SK-N-SH (cell line): ENCODE data around the gene FIBP. TPM values are rescaled to one million over a fixed set of nuclear protein-coding genes. Genes with fewer than 3 reads are reported as not detected.
A peak's percentile ranks its signal among the peaks of the same experiment; 100 is the strongest.

Experiments used
- CTCF ChIA-PET: fragments of 300-600, 350-600 bp; formaldehyde crosslinking; extraction: SDS; loops from one replicate; lab custom pipeline; 2021; lab: Yijun Ruan, JAX
- POLR2A ChIA-PET: fragments of 350-600 bp; sonication (Branson Sonifier 250); formaldehyde crosslinking; extraction: SDS; loops from one replicate; lab custom pipeline; 2020; ENCODE audit warnings: antibody characterized with exemption, inconsistent platforms; lab: Yijun Ruan, JAX
- DNase-seq: peaks from one replicate; pipeline ENCODE4 v3.0.0; 2012
- H2AFZ ChIP-seq: fragments of 200-600 bp; sonication (generic); 2 replicates; pipeline ENCODE4 v1.8.1; 2016; ENCODE audit warnings: antibody characterized with exemption, mild to moderate bottlenecking, low read depth
- H3F3A ChIP-seq: fragments of 200-600 bp; sonication (generic); replicated peaks from 2 replicates; pipeline ENCODE3; 2016; ENCODE audit warnings: antibody characterized with exemption, mild to moderate bottlenecking; ENCODE audit not compliant: insufficient read depth
- H3K27ac ChIP-seq, 2 experiments: fragments of 200-500 bp in 1 of 2; fragments of 200-600 bp in 1 of 2; sonication (Bioruptor generic) in 1 of 2; sonication (generic), shearing (Covaris generic) in 1 of 2; 2 replicates each; pipeline versions ENCODE4 v1.5.1 to v1.6.1; 2014 to 2016; ENCODE audit warnings: low read depth in 2 of 2, inconsistent platforms in 1 of 2, low read length in 1 of 2, mild to moderate bottlenecking in 1 of 2, mixed read lengths in 1 of 2
- H3K27me3 ChIP-seq: fragments of 200-600 bp; sonication (generic), shearing (Covaris generic); 2 replicates; pipeline ENCODE4 v1.6.1; 2016; ENCODE audit warnings: mixed run types; ENCODE audit not compliant: insufficient read depth
- H3K36me3 ChIP-seq, 2 experiments: fragments of 200-500 bp in 1 of 2; fragments of 200-600 bp in 1 of 2; sonication (Bioruptor generic) in 1 of 2; sonication (generic) in 1 of 2; replicated peaks in 1 of 2; 2 replicates each; pipeline versions ENCODE3 to v1.5.1; 2014 to 2016; ENCODE audit warnings: low read length in 1 of 2, mild to moderate bottlenecking in 1 of 2; ENCODE audit not compliant: insufficient read depth in 2 of 2, control insufficient read depth in 1 of 2
- H3K4me1 ChIP-seq, 2 experiments: fragments of 200-500 bp in 1 of 2; fragments of 200-600 bp in 1 of 2; sonication (Bioruptor generic) in 1 of 2; sonication (generic), shearing (Covaris generic) in 1 of 2; 2 replicates each; pipeline versions ENCODE4 v1.5.1 to v1.6.1; 2014 to 2016; ENCODE audit warnings: low read depth in 1 of 2, low read length in 1 of 2, mixed run types in 1 of 2; ENCODE audit not compliant: insufficient read depth in 2 of 2, control insufficient read depth in 1 of 2
- H3K4me2 ChIP-seq: fragments of 200-600 bp; sonication (generic), shearing (Covaris generic); 2 replicates; pipeline ENCODE4 v1.6.1; 2017; ENCODE audit warnings: mixed run types
- H3K4me3 ChIP-seq, 2 experiments: fragments of 200-500 bp in 1 of 2; fragments of 200-600 bp in 1 of 2; sonication (Bioruptor generic) in 1 of 2; sonication (generic), shearing (Covaris generic) in 1 of 2; 2 replicates each; pipeline versions ENCODE4 v1.5.1 to v1.8.1; 2014 to 2016; ENCODE audit warnings: low read depth in 2 of 2, inconsistent platforms in 1 of 2, low read length in 1 of 2, mild to moderate bottlenecking in 1 of 2, mixed read lengths in 1 of 2, moderate library complexity in 1 of 2
- H3K79me2 ChIP-seq: fragments of 200-600 bp; sonication (generic); 2 replicates; pipeline ENCODE4 v1.8.1; 2017; ENCODE audit warnings: mild to moderate bottlenecking; ENCODE audit not compliant: insufficient read depth
- H3K9ac ChIP-seq: fragments of 200-600 bp; sonication (generic); 2 replicates; pipeline ENCODE4 v1.6.1; 2017; ENCODE audit warnings: mixed run types
- H3K9me2 ChIP-seq: fragments of 200-600 bp; sonication (generic); 2 replicates; pipeline ENCODE4 v1.6.1; 2017; ENCODE audit warnings: mixed run types
- H3K9me3 ChIP-seq: fragments of 200-600 bp; sonication (generic); 2 replicates; pipeline ENCODE4 v1.6.1; 2017; ENCODE audit warnings: mixed run types, mild to moderate bottlenecking, moderate library complexity
- H4K20me1 ChIP-seq: fragments of 200-600 bp; sonication (generic); 2 replicates; pipeline ENCODE4 v1.6.1; 2017; ENCODE audit warnings: mild to moderate bottlenecking, mixed run types; ENCODE audit not compliant: insufficient read depth
- EP300 ChIP-seq, 2 experiments: IDR thresholded peaks; 2 replicates each; pipeline versions ENCODE4 v1.4.0 to v1.6.1; 2012; ENCODE audit warnings: borderline replicate concordance in 1 of 2, low read depth in 1 of 2, low read length in 1 of 2
- EZH2phosphoT487 ChIP-seq: fragments of 200-600 bp; sonication (generic); IDR thresholded peaks from 2 replicates; pipeline ENCODE4 v1.6.1; 2017; ENCODE audit warnings: low read depth, mixed run types, mild to moderate bottlenecking, antibody characterized with exemption, moderate library complexity, borderline replicate concordance
- FOSL2 ChIP-seq: IDR thresholded peaks from 2 replicates; pipeline ENCODE4 v1.4.0; 2012; ENCODE audit warnings: low read depth, mild to moderate bottlenecking, moderate library complexity, borderline replicate concordance
- FOXJ3 ChIP-seq: sonication (generic); formaldehyde crosslinking; IDR thresholded peaks from 2 replicates; pipeline ENCODE4 v1.5.1; 2020; ENCODE audit warnings: mild to moderate bottlenecking, missing genetic modification reagents
- FOXM1 ChIP-seq: IDR thresholded peaks from 2 replicates; pipeline ENCODE4 v1.4.0; 2012; ENCODE audit warnings: low read depth, mild to moderate bottlenecking
- GABPA ChIP-seq: IDR thresholded peaks from 2 replicates; pipeline ENCODE4 v1.4.0; 2012; ENCODE audit warnings: low read depth, mild to moderate bottlenecking
- IRF3 ChIP-seq: fragments of 150-350 bp; IDR thresholded peaks from 2 replicates; pipeline ENCODE4 v1.6.1; 2016; ENCODE audit warnings: mild to moderate bottlenecking, low read depth, low read length
- JUND ChIP-seq: IDR thresholded peaks from 2 replicates; pipeline ENCODE4 v1.4.0; 2012
- MXI1 ChIP-seq: IDR thresholded peaks from 2 replicates; pipeline ENCODE4 v1.6.1; 2012; ENCODE audit warnings: mild to moderate bottlenecking, low read depth, low read length, improper control_type of control experiment
- NFIC ChIP-seq: IDR thresholded peaks from 2 replicates; pipeline ENCODE4 v1.4.0; 2012; ENCODE audit warnings: borderline replicate concordance
- NRF1 ChIP-seq: IDR thresholded peaks from 2 replicates; pipeline ENCODE4 v1.6.1; 2012; ENCODE audit warnings: low read depth, mild to moderate bottlenecking, low read length
- PBX3 ChIP-seq: IDR thresholded peaks from 2 replicates; pipeline ENCODE4; 2012
- POLR2AphosphoS5 ChIP-seq: IDR thresholded peaks from 2 replicates; pipeline ENCODE4 v1.6.1; 2012; ENCODE audit warnings: low read depth, low read length
- RCOR1 ChIP-seq: fragments of 150-350 bp; IDR thresholded peaks from 2 replicates; pipeline ENCODE4 v1.6.1; 2017; ENCODE audit warnings: antibody characterized with exemption, low read length
- REST ChIP-seq: IDR thresholded peaks from 2 replicates; pipeline ENCODE4 v1.6.1; 2012; ENCODE audit warnings: mild to moderate bottlenecking, low read depth, low read length, moderate library complexity
- RFX5 ChIP-seq: IDR thresholded peaks from 2 replicates; pipeline ENCODE4 v1.6.1; 2012; ENCODE audit warnings: mild to moderate bottlenecking, improper control_type of control experiment, low read length
- RXRA ChIP-seq: IDR thresholded peaks from 2 replicates; pipeline ENCODE4 v1.4.0; 2012; ENCODE audit warnings: low read depth, mild to moderate bottlenecking, borderline replicate concordance
- SMC3 ChIP-seq: IDR thresholded peaks from 2 replicates; pipeline ENCODE4 v1.6.1; 2012; ENCODE audit warnings: low read depth, low read length, improper control_type of control experiment
- TAF1 ChIP-seq: IDR thresholded peaks from 2 replicates; pipeline ENCODE4 v1.6.1; 2012; ENCODE audit warnings: low read depth, mild to moderate bottlenecking, low read length, moderate library complexity, borderline replicate concordance
- TCF12 ChIP-seq: IDR thresholded peaks from 2 replicates; pipeline ENCODE4 v1.4.0; 2012
- YY1 ChIP-seq: IDR thresholded peaks from 2 replicates; pipeline ENCODE4 v1.4.0; 2012; ENCODE audit warnings: low read depth, mild to moderate bottlenecking
- ZBTB33 ChIP-seq: IDR thresholded peaks from 2 replicates; pipeline ENCODE4 v1.4.0; 2012; ENCODE audit warnings: low read depth, borderline replicate concordance
- WGBS: methylation state at CpG from one replicate; pipeline ENCODE4 v1.1.6; 2017; ENCODE audit warnings: low lambda C conversion rate; 5-methylcytosine and 5-hydroxymethylcytosine counted together
- polyA plus RNA-seq, 3 experiments: library from polyadenylated mRNA; depleted of rRNA; stranded (reverse); fragments of >200 nt; gene quantifications; 2 replicates each; pipeline ENCODE4 v1.2.3, GENCODE V29; 2012

Gene FIBP
- polyA plus RNA-seq, 1 of the 3 experiments (the other 2 are of a cell fraction), result 190 TPM

- Histone ChIP-seq H3K4me1 (peaks cover 0 to 44% of the 10 kb centered on the region in 2 experiments; a peak in 3 of 4 replicates), H3K9me2 (no peaks in the 10 kb centered on the region), H3K9ac (peak within 1 kb of the TSS; percentile 97), H3K27me3 (no peaks in the 10 kb centered on the region), H2AFZ (no peak within 1 kb of the TSS), H3K9me3 (no peaks in the 10 kb centered on the region), H3F3A (peaks cover 59% of the 10 kb centered on the region), H4K20me1 (peaks cover 37% of the 10 kb centered on the region), H3K27ac (peak within 1 kb of the TSS in 1 of 2 experiments; percentile 95; a peak in 3 of 4 replicates), H3K79me2 (peaks cover 86% of the 10 kb centered on the region), H3K4me3 (peak within 1 kb of the TSS; percentile 59 to 82), H3K4me2 (peak within 1 kb of the TSS; percentile 89), H3K36me3 (peaks cover 0 to 31% of the 10 kb centered on the region in 2 experiments)
- ChIA-PET CTCF (interaction anchor here (0.8 to 4.6 kb wide), 8 partner anchors 11 to 360 kb away, joined by 3 to 36 read pairs (median 4); partner anchors contain the start of genes CCDC85B, FIBP and MUS81), POLR2A (interaction anchor here (1.3 kb wide), 1 partner anchor 18 kb away, joined by 4 read pairs; the partner anchor contains the start of gene C11orf68)
- WGBS, result 15% methylated on average over 22 of the region's 80 CpGs
- DNase-seq, result peak; percentile 81
- peak; percentile 31; the same call in 1 of the 2 replicates for TF ChIP-seq RXRA
- peak; percentile 97 for TF ChIP-seq POLR2AphosphoS5
- TF ChIP-seq FOXM1, result no peak; the same call in 1 of the 2 replicates
- TF ChIP-seq GABPA, result 0 out of 2 replicates have a peak, but pooled peaks have one; percentile 15
- TF ChIP-seq REST, result 0 out of 2 replicates have a peak, but pooled peaks have one; percentile 31
- peak; percentile 42; the same call in 1 of the 2 replicates for TF ChIP-seq TCF12
- no peak for TF ChIP-seq RFX5
- TF ChIP-seq YY1, result no peak
- TF ChIP-seq FOXJ3 (CRISPR knock-in tag), result no peak
- peak; percentile 52 for TF ChIP-seq JUND
- TF ChIP-seq NRF1, result no peak
- TF ChIP-seq FOSL2, result peak; percentile 63; the same call in 1 of the 2 replicates
- 0 out of 2 replicates have a peak, but pooled peaks have one; percentile 41 for TF ChIP-seq ZBTB33
- TF ChIP-seq IRF3, result no peak
- TF ChIP-seq RCOR1, result no peak
- TF ChIP-seq PBX3, result no peak; the same call in none of the 2 replicates
- TF ChIP-seq NFIC, result peak; percentile 29
- TF ChIP-seq TAF1, result peak; percentile 95
- TF ChIP-seq MXI1, result no peak
- TF ChIP-seq EZH2phosphoT487, result no peak
- peak in 1 of 2 experiments; percentile 52; a peak in 1 of 4 replicates for TF ChIP-seq EP300 (IDR thresholded peaks at IDR 0.05; ENCODE audit: borderline replicate concordance in 1 of 2, low read depth in 1 of 2, low read length in 1 of 2)
- TF ChIP-seq SMC3, result no peak
Measured at GRCh38 chr11:65900125-65900898, 12.0 kb upstream of the FIBP start, which contains the start of gene FOSL1. TSS of gene FOSL1 (minus strand) at chr11:65900388. CDS start at chr11:65900339, 49 bp downstream.
